Neural crest cell (in vitro differentiated cells): ENCODE data around the gene CD4. TPM values are rescaled to one million over a fixed set of nuclear protein-coding genes. Genes with fewer than 3 reads are reported as not detected.
A peak's percentile ranks its signal among the peaks of the same experiment; 100 is the strongest.

ENCODE experiments used
- DNase-seq: peaks from one replicate; pipeline ENCODE4 v3.0.0; 2021; ENCODE audit warnings: low read depth, mixed read lengths, low spot score
- H3K27ac Mint-ChIP-seq: one replicate; pipeline ENCODE4 v1.8.0; 2021; ENCODE audit warnings: mild to moderate bottlenecking, mixed read lengths; ENCODE audit not compliant: unreplicated experiment
- H3K27me3 Mint-ChIP-seq: 2 replicates; pipeline ENCODE4 v1.8.0; 2021; ENCODE audit warnings: low read depth, mild to moderate bottlenecking, mixed read lengths
- H3K36me3 Mint-ChIP-seq: 2 replicates; pipeline ENCODE4 v1.8.0; 2021; ENCODE audit warnings: low read depth, mild to moderate bottlenecking, mixed read lengths
- H3K4me1 Mint-ChIP-seq: 2 replicates; pipeline ENCODE4 v1.8.0; 2021; ENCODE audit warnings: mixed read lengths
- H3K4me3 Mint-ChIP-seq: one replicate; pipeline ENCODE4 v1.8.0; 2021; ENCODE audit warnings: mild to moderate bottlenecking, mixed read lengths
- H3K9me3 Mint-ChIP-seq: 2 replicates; pipeline ENCODE4 v1.8.0; 2021; ENCODE audit warnings: mixed read lengths
- total RNA-seq: library from RNA; stranded (reverse); gene quantifications from 2 replicates; pipeline ENCODE4 v1.2.1, GENCODE V29; 2021
- TF ChIP-seq, protein P1 (sequence below): fragments of 200-600 bp; sonication (generic); conservative IDR thresholded peaks from 2 replicates; pipeline ENCODE4 v1.5.0; 2021; ENCODE audit warnings: antibody characterized with exemption, mild to moderate bottlenecking

CD4 gene
- total RNA-seq, 1 donor from 2014 or later: 4.1 TPM

DNA sequence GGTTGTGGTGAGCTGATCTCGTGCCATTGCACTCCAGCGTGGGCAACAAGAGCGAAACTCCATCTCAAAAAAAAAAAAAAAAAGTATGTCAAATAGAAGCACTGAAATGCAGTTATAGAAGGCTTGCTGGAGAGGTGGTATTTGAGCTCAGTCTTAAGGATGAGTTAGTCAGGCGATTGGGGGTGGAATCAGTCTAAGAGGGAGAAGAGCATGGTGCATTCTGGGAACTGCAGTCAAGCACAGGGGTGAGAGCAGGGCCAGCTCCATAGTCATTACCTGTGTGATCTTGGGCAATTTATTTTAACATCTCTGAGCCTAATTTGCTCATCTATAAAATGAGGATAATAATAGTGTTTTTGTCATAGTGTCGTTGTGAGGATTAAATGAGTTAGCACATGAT lies 45.5 kb downstream of the CD4 start:
- H3K4me3 Mint-ChIP-seq: peak overlapping the region; percentile 36
- H3K4me1 Mint-ChIP-seq: peaks cover 16% of the 10 kb centered on the region
- DNase-seq: no peak
- no peaks in the 10 kb centered on the region for H3K9me3 Mint-ChIP-seq
- H3K27me3 Mint-ChIP-seq: no peaks in the 10 kb centered on the region
- peaks cover 6% of the 10 kb centered on the region for H3K36me3 Mint-ChIP-seq
- TF ChIP-seq, protein P1, sequence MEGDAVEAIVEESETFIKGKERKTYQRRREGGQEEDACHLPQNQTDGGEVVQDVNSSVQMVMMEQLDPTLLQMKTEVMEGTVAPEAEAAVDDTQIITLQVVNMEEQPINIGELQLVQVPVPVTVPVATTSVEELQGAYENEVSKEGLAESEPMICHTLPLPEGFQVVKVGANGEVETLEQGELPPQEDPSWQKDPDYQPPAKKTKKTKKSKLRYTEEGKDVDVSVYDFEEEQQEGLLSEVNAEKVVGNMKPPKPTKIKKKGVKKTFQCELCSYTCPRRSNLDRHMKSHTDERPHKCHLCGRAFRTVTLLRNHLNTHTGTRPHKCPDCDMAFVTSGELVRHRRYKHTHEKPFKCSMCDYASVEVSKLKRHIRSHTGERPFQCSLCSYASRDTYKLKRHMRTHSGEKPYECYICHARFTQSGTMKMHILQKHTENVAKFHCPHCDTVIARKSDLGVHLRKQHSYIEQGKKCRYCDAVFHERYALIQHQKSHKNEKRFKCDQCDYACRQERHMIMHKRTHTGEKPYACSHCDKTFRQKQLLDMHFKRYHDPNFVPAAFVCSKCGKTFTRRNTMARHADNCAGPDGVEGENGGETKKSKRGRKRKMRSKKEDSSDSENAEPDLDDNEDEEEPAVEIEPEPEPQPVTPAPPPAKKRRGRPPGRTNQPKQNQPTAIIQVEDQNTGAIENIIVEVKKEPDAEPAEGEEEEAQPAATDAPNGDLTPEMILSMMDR: no peak
- H3K27ac Mint-ChIP-seq: no peak overlapping the region

DNA sequence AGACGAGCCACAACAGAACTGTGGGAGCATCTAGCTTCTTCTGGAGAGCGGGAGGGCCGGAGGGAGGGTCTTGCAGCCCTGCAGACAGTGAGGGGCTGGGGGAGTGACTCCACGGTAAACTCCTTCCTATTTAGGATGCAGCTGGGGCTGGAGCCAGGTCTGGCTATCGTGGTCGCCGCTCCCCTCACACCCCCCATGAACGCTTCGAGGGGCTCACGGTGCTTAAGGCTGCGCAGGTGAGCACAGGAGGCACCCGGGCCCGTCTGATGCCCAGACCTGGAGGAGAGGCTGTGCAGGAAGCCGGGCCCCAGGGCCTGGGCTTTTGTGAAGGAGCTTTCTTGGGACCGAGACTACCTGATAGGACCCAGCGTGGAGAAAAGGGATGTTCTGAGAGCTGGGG lies 47.5 kb downstream of the CD4 start:
- TF ChIP-seq, protein P1: no peak
- no peaks in the 10 kb centered on the region for H3K27me3 Mint-ChIP-seq
- no peak for DNase-seq

DNA sequence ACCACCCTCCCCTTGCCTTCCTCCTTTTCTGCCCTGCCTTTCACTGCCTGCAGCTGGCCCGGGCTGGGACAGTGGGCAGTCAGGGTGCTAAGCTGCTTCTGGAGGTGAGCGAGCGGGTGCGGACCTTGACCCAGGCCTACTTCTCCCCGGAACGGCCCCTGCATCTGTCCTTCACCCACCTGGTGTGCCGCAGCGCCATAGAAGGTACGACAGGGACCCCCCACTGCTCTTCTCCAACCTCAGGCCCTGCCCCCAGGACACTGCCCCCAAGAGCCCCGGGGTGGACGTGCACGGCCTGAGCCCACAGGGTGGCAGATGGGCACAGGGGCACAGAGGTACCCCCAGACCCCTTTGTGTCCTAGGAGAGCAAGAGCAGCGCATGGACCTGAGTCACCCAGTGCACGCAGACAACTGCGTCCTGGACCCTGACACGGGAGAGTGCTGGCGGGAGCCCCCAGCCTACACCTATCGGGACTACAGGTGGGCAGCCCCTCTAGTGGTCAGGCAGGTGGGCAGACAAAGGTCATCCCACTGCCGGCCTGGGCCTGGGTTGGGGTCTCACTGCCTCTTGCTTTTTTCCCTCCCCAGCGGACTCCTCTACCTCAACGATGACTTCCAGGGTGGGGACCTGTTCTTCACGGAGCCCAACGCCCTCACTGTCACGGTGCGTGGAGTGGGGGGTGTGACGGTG lies 48.2 kb downstream of the CD4 start:
- no peaks in the 10 kb centered on the region for H3K27me3 Mint-ChIP-seq
- H3K4me1 Mint-ChIP-seq: peaks cover 7% of the 10 kb centered on the region
- peaks cover 4% of the 10 kb centered on the region for H3K36me3 Mint-ChIP-seq
- H3K9me3 Mint-ChIP-seq: no peaks in the 10 kb centered on the region
- DNase-seq: no peak
- no peak overlapping the region for H3K4me3 Mint-ChIP-seq
- H3K27ac Mint-ChIP-seq: no peak overlapping the region
- TF ChIP-seq, protein P1: no peak

More for the DNA sequence above, 47.5 kb downstream of the CD4 start:
- Mint-ChIP-seq H3K4me3 (no peak overlapping the region), H3K4me1 (peaks cover 7% of the 10 kb centered on the region), H3K27ac (no peak overlapping the region), H3K36me3 (peaks cover 4% of the 10 kb centered on the region), H3K9me3 (no peaks in the 10 kb centered on the region)

DNA sequence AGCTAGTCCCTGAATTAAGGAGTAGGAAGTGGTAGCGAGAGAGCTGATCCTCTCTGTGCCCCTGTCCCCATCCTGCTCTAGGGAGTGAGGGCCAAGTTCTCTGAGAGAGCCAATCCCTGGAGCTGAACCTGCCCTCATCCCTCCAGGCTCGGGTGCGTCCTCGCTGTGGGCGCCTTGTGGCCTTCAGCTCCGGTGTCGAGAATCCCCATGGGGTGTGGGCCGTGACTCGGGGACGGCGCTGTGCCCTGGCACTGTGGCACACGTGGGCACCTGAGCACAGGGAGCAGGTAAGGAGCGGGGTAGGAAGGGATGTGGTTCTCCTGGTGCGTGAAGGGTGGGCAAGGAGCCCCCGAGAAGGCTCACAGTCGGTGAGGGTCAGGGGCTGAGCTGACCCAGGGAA lies 49.5 kb downstream of the CD4 start:
- Mint-ChIP-seq H3K9me3 (no peaks in the 10 kb centered on the region), H3K4me3 (no peak overlapping the region), H3K4me1 (peaks cover 7% of the 10 kb centered on the region), H3K36me3 (peaks cover 6% of the 10 kb centered on the region), H3K27me3 (no peaks in the 10 kb centered on the region), H3K27ac (no peak overlapping the region)
- TF ChIP-seq, protein P1: no peak
- DNase-seq: no peak

DNA sequence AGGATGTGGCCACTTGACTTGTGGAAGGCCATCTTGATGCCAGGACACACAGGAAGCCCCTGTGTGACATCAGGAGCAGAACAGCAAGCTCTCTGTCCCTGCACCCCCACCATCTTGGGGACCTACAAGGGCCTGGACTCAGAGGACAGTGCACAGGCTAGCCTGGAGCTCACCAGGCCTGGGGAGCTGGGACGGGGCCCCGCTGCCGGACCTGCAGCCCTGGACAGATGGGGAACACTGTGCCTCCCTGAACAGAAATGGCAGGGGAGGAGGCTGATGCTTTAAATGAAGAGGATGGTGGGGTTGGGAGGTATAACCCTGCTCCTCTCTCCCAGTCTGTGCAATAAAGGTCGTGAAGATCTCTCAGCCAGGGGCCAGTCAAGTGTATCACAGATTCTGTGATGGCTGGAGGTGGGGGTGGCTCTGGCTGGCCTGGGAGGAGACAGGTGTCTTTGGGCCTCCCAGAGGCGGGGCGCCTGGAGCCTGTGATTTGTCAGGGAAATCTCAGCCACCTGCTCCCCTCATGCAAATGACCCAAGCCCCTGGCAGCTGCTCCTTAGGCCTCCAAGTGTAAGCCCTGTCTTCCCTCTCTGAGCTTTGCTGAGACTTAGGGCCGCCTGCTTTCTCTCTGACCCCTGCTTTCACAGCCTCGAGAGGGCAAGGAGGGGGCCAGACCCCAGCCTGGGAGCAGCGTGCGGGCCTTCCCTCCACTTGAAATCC lies 50.3 kb downstream of the CD4 start:
- TF ChIP-seq, protein P1: no peak
- Mint-ChIP-seq H3K27me3 (no peaks in the 10 kb centered on the region), H3K4me3 (no peak overlapping the region), H3K27ac (no peak overlapping the region), H3K36me3 (peaks cover 8% of the 10 kb centered on the region), H3K9me3 (no peaks in the 10 kb centered on the region), H3K4me1 (peaks cover 7% of the 10 kb centered on the region)
- no peak for DNase-seq
